Measurements from ENCODE around the gene PGR. TPM values are rescaled to one million over a fixed set of nuclear protein-coding genes. Genes with fewer than 3 reads are reported as not detected.

The PGR gene
- total RNA-seq, 2 experiments from 2014 or later, result not detected

- CTCF ChIA-PET, result no interaction called here
These were observed 79.8 kb downstream of the PGR start for GRCh38 chr11:101049813-101050212.

DNA sequence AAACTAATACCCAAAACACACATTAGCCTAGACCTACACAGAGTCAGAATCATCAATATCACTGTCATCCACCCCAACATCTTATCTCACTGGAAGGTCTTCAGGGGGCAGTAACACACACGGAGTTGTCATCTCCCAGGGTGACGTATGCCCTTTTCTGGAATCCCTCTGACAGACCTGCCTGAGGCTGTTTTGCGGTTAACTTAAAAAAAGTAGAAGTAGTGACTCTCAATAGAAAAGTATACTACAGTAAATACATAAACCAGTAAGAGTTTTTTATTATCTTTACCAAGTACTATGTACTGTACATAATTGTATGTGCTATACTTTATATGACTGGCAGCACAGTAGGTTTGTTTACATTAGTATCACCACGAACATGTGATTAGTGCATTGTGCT is 80.5 kb downstream of the PGR start:
- POLR2A ChIA-PET, result no interaction called here
- no peaks in the 10 kb centered on the region for H3K27me3 Mint-ChIP-seq
- DNase-seq, result no peak
- H3K4me3 Mint-ChIP-seq, result no peak overlapping the region
- H3K36me3 Mint-ChIP-seq (ENCODE audit: low read depth), result no peaks in the 10 kb centered on the region
- CTCF ChIA-PET, result no interaction called here
- H3K9me3 Mint-ChIP-seq, result peaks cover 5% of the 10 kb centered on the region
- H3K27ac Mint-ChIP-seq, result no peak overlapping the region
- no peaks in the 10 kb centered on the region for H3K4me1 Mint-ChIP-seq

More at GRCh38 chr11:101049813-101050212, 79.8 kb downstream of the PGR start:
- POLR2A ChIA-PET, result no interaction called here
- no peak overlapping the region for H3K27ac Mint-ChIP-seq
- H3K27me3 Mint-ChIP-seq, result no peaks in the 10 kb centered on the region
- H3K9me3 Mint-ChIP-seq, result peaks cover 5% of the 10 kb centered on the region
- no peak overlapping the region for H3K4me3 Mint-ChIP-seq
- no peaks in the 10 kb centered on the region for H3K4me1 Mint-ChIP-seq
- DNase-seq, result no peak
- no peaks in the 10 kb centered on the region for H3K36me3 Mint-ChIP-seq (ENCODE audit: low read depth)

DNA sequence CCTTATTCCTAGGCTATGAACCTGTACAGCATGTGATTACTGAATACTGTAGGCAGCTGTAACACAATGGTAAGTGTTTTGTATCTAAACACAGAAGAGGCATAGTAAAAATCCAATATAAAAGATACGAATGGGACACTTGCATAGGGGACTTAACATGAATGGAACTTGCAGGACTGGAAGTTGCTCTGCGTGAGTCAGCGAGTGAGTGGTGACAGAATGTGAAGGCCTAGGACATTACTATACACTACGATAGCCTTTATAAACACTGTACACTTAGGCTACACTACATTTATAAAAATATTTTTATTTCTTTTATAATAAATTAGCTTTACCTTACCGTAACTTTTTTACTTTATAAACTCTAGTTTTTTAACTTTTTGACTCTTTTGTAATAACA is 81.1 kb downstream of the PGR start:
- Mint-ChIP-seq H3K36me3 (ENCODE audit: low read depth) (no peaks in the 10 kb centered on the region), H3K27ac (no peak overlapping the region), H3K9me3 (peaks cover 5% of the 10 kb centered on the region), H3K4me1 (no peaks in the 10 kb centered on the region), H3K27me3 (no peaks in the 10 kb centered on the region), H3K4me3 (no peak overlapping the region)
- no peak for DNase-seq
- POLR2A ChIA-PET, result no interaction called here
- CTCF ChIA-PET, result no interaction called here

DNA sequence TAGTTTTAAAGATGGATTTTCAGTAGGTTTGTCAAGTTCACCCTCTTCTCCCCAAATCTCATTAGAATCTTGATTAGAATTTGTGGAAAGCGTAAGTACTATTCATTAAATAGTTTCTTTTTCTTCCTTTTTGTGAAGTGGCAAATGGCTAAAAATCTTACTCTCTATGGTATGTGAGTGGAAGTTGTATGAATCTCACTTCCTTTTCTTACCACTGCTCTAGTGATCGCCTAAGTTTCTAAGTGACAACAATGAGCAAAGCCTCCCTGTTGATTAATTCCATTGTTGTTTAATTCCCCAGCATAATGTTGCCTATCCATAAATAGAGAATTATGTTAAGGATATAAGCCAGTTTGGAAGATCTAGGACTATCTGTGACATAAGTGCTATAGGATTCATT is 82.7 kb downstream of the PGR start:
- Mint-ChIP-seq H3K27ac (no peak overlapping the region), H3K36me3 (ENCODE audit: low read depth) (no peaks in the 10 kb centered on the region), H3K4me3 (no peak overlapping the region), H3K9me3 (peaks cover 5% of the 10 kb centered on the region), H3K27me3 (no peaks in the 10 kb centered on the region), H3K4me1 (no peaks in the 10 kb centered on the region)
- CTCF ChIA-PET, result no interaction called here
- DNase-seq, result no peak
- POLR2A ChIA-PET, result no interaction called here

DNA sequence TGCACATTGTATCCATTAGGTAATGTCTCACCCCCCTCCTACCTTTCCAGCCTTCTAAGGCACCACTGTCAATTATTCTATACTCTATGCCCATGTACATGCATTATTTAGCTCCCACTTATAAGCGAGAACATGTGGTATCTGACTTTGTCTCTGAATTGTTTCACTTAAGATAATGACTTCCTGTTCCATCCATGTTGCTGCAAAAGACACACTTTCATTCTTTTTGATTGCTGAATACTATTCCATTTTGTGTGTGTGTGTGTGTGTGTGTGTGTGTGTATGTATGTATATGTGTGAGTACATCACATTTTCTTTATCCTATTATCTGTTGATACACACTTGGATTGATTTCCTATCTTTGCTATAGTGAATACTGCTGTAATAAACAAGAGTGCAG is 84.2 kb downstream of the PGR start:
- Mint-ChIP-seq H3K4me3 (no peak overlapping the region), H3K9me3 (peaks cover 5% of the 10 kb centered on the region), H3K27ac (no peak overlapping the region), H3K27me3 (no peaks in the 10 kb centered on the region), H3K36me3 (ENCODE audit: low read depth) (no peaks in the 10 kb centered on the region), H3K4me1 (no peaks in the 10 kb centered on the region)
- DNase-seq, result no peak
- ChIA-PET CTCF (no interaction called here), POLR2A (no interaction called here)

GRCh38 chr11:101043940-101044339 is 85.7 kb downstream of the PGR start:
- H3K9me3 Mint-ChIP-seq, result peaks cover 5% of the 10 kb centered on the region
- no peak overlapping the region for H3K4me3 Mint-ChIP-seq
- H3K36me3 Mint-ChIP-seq (ENCODE audit: low read depth), result no peaks in the 10 kb centered on the region
- H3K4me1 Mint-ChIP-seq, result no peaks in the 10 kb centered on the region
- DNase-seq, result no peak
- H3K27me3 Mint-ChIP-seq, result no peaks in the 10 kb centered on the region
- CTCF ChIA-PET, result no interaction called here
- H3K27ac Mint-ChIP-seq, result no peak overlapping the region
- POLR2A ChIA-PET, result no interaction called here

GRCh38 chr11:101035872-101036271 is 93.7 kb downstream of the PGR start:
- POLR2A ChIA-PET, result no interaction called here
- Mint-ChIP-seq H3K27me3 (no peaks in the 10 kb centered on the region), H3K4me1 (no peaks in the 10 kb centered on the region), H3K27ac (no peak overlapping the region), H3K36me3 (ENCODE audit: low read depth) (no peaks in the 10 kb centered on the region), H3K9me3 (no peaks in the 10 kb centered on the region), H3K4me3 (no peak overlapping the region)
- CTCF ChIA-PET, result no interaction called here
- DNase-seq, result no peak

- H3K4me1 Mint-ChIP-seq, result no peaks in the 10 kb centered on the region
- H3K4me3 Mint-ChIP-seq, result no peak overlapping the region
- no peak for DNase-seq
- H3K27ac Mint-ChIP-seq, result no peak overlapping the region
- H3K27me3 Mint-ChIP-seq, result no peaks in the 10 kb centered on the region
- ChIA-PET CTCF (no interaction called here), POLR2A (no interaction called here)
- no peaks in the 10 kb centered on the region for H3K9me3 Mint-ChIP-seq
- no peaks in the 10 kb centered on the region for H3K36me3 Mint-ChIP-seq (ENCODE audit: low read depth)
These were observed 95.5 kb downstream of the PGR start for GRCh38 chr11:101034076-101034475.

DNA sequence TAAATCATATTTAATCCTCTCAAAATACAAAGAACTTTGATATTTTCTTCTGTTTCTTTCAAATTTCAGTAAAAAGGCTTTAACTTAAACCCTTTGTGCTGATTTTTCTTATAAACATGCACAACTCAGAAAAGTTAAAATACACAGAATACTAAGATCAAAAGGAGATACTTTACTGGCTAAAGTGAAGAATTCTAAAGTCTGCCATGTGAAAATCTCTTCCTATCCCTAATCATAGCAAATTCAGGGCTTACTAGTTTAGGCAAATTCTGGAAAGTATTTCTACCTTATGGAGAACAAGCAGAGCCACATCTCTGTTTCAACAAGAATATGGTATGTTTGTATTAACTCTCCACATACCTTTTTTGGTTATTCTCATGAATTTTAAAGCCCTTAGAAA is 96.6 kb downstream of the PGR start:
- no peak for DNase-seq
- H3K4me3 Mint-ChIP-seq, result no peak overlapping the region
- H3K4me1 Mint-ChIP-seq, result no peaks in the 10 kb centered on the region
- ChIA-PET CTCF (no interaction called here), POLR2A (no interaction called here)
- H3K9me3 Mint-ChIP-seq, result no peaks in the 10 kb centered on the region
- no peak overlapping the region for H3K27ac Mint-ChIP-seq
- H3K36me3 Mint-ChIP-seq (ENCODE audit: low read depth), result no peaks in the 10 kb centered on the region
- no peaks in the 10 kb centered on the region for H3K27me3 Mint-ChIP-seq

GRCh38 chr11:101031713-101032112 is 97.9 kb downstream of the PGR start:
- Mint-ChIP-seq H3K4me3 (no peak overlapping the region), H3K27ac (no peak overlapping the region), H3K36me3 (ENCODE audit: low read depth) (no peaks in the 10 kb centered on the region), H3K4me1 (no peaks in the 10 kb centered on the region), H3K27me3 (no peaks in the 10 kb centered on the region), H3K9me3 (no peaks in the 10 kb centered on the region)
- no peak for DNase-seq
- CTCF ChIA-PET, result no interaction called here
- POLR2A ChIA-PET, result no interaction called here

GRCh38 chr11:101030692-101031091 is 98.9 kb downstream of the PGR start:
- Mint-ChIP-seq H3K27ac (no peak overlapping the region), H3K4me1 (no peaks in the 10 kb centered on the region), H3K36me3 (ENCODE audit: low read depth) (no peaks in the 10 kb centered on the region), H3K4me3 (no peak overlapping the region), H3K9me3 (no peaks in the 10 kb centered on the region), H3K27me3 (no peaks in the 10 kb centered on the region)
- CTCF ChIA-PET, result no interaction called here
- POLR2A ChIA-PET, result no interaction called here
- no peak for DNase-seq

DNA sequence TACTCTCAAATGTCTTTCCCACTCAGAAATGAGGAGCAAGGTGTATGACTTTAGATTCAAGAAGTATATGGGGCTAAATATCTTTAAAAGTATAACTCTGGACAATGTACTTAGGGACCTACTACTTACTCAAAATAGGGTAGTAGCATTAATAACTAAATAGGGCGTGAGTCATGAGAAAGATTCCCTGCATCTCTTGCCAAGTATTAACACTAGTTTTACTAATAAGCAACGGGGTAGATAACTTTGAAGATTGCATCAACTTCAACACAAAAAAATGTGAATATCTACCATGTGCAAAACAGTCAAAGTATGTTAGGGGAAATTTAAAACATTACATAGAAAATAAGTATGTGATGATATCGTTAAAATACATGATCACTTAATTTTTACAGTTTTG is 99.6 kb downstream of the PGR start:
- Mint-ChIP-seq H3K4me3 (no peak overlapping the region), H3K27me3 (no peaks in the 10 kb centered on the region), H3K4me1 (no peaks in the 10 kb centered on the region), H3K9me3 (no peaks in the 10 kb centered on the region), H3K27ac (no peak overlapping the region), H3K36me3 (ENCODE audit: low read depth) (no peaks in the 10 kb centered on the region)
- ChIA-PET POLR2A (no interaction called here), CTCF (no interaction called here)
- DNase-seq, result no peak

- Mint-ChIP-seq H3K27me3 (no peaks in the 10 kb centered on the region), H3K9me3 (no peaks in the 10 kb centered on the region), H3K4me3 (no peak overlapping the region), H3K36me3 (ENCODE audit: low read depth) (no peaks in the 10 kb centered on the region), H3K27ac (no peak overlapping the region), H3K4me1 (no peaks in the 10 kb centered on the region)
- ChIA-PET POLR2A (no interaction called here), CTCF (no interaction called here)
- no peak for DNase-seq
These were observed 101.0 kb downstream of the PGR start for GRCh38 chr11:101028644-101029043.

GRCh38 chr11:101022256-101022655 is 107.4 kb downstream of the PGR start:
- no peak overlapping the region for H3K27ac Mint-ChIP-seq
- no peak overlapping the region for H3K4me3 Mint-ChIP-seq
- H3K36me3 Mint-ChIP-seq (ENCODE audit: low read depth), result no peaks in the 10 kb centered on the region

DNA sequence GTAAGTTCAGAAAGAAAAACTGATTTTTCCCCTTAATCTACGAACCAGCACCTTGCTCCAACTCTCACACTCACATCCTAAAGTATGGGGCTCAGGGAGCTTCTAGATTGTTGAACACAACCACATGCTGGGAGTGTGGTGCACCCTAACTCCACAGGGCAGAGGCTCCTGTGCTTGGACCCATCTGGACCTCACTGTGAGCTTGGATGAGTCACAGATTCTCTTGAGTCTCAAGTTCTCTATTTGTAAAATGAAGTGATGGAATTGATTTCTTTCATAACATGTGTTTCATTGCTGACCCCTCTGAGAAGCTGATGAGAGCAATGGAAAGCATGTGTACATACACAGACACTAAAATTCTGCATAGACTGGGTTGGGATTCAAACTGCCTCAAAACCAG is 109.7 kb downstream of the PGR start:
- Mint-ChIP-seq H3K4me3 (no peak overlapping the region), H3K27ac (no peak overlapping the region), H3K9me3 (no peaks in the 10 kb centered on the region), H3K27me3 (no peaks in the 10 kb centered on the region), H3K36me3 (ENCODE audit: low read depth) (no peaks in the 10 kb centered on the region), H3K4me1 (no peaks in the 10 kb centered on the region)
- CTCF ChIA-PET, result no interaction called here
- DNase-seq, result no peak
- POLR2A ChIA-PET, result no interaction called here

More at GRCh38 chr11:101022256-101022655, 107.4 kb downstream of the PGR start:
- no peak for DNase-seq
- Mint-ChIP-seq H3K27me3 (no peaks in the 10 kb centered on the region), H3K9me3 (no peaks in the 10 kb centered on the region), H3K4me1 (no peaks in the 10 kb centered on the region)
- POLR2A ChIA-PET, result no interaction called here
- CTCF ChIA-PET, result no interaction called here
